BLaER1 (cell line): ENCODE data around the gene FOXA2.
"Not testable (repeated sequence)": the region's sequence is repeated elsewhere in the genome, so short reads cannot be mapped to it uniquely, and the experiment has no call there.

Experiments
- H3K27ac ChIP-seq: shearing (Covaris generic); formaldehyde crosslinking; 2 replicates; pipeline ENCODE4 v1.8.1; 2022
- H3K27me3 ChIP-seq: shearing (Covaris generic); formaldehyde crosslinking; 2 replicates; pipeline ENCODE4 v1.8.1; 2022
- H3K36me3 ChIP-seq: shearing (Covaris generic); formaldehyde crosslinking; 2 replicates; pipeline ENCODE4 v1.8.1; 2022
- H3K4me1 ChIP-seq: shearing (Covaris generic); formaldehyde crosslinking; 2 replicates; pipeline ENCODE4 v1.8.1; 2022
- H3K4me2 ChIP-seq: shearing (Covaris generic); formaldehyde crosslinking; 2 replicates; pipeline ENCODE4 v1.8.1; 2022
- H3K4me3 ChIP-seq: shearing (Covaris generic); formaldehyde crosslinking; 2 replicates; pipeline ENCODE4 v1.8.1; 2022
- H3K9ac ChIP-seq: shearing (Covaris generic); formaldehyde crosslinking; 2 replicates; pipeline ENCODE4 v1.8.1; 2022
- H3K9me3 ChIP-seq: shearing (Covaris generic); formaldehyde crosslinking; 2 replicates; pipeline ENCODE4 v1.8.1; 2022
- H4K20me1 ChIP-seq: shearing (Covaris generic); formaldehyde crosslinking; 2 replicates; pipeline ENCODE4 v1.8.1; 2022
- Cebpa-rat ChIP-seq: shearing (Covaris generic); IDR thresholded peaks from 2 replicates; pipeline ENCODE4 v1.8.1; 2022

The FOXA2 gene

DNA sequence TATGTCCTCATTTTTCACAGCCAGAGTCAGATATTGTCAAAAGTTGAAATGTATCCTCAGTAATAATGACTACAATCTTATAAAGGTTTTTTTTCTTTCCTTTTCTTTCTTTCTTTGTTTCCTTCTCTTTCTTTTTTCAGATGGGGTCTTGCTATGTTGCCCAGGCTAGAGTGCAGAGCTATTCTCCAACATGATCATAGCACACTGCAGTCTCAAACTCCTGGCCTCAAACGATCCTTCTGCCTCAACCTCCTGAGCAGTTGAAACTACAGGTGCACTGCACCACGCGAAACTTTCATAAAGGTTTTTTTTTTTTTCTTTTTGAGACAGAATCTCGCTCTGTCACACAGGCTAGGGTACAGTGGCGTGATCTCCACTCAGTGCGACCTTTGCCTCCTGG lies 31.1 kb upstream of the FOXA2 start:
- H3K9me3 ChIP-seq, result no peaks in the 10 kb centered on the region
- H3K4me2 ChIP-seq, result no peak overlapping the region
- no peak for TF ChIP-seq Cebpa-rat
- H3K27me3 ChIP-seq, result no peaks in the 10 kb centered on the region
- H3K27ac ChIP-seq, result no peak overlapping the region
- no peaks in the 10 kb centered on the region for H4K20me1 ChIP-seq
- no peaks in the 10 kb centered on the region for H3K4me1 ChIP-seq
- H3K36me3 ChIP-seq, result no peaks in the 10 kb centered on the region
- no peak overlapping the region for H3K9ac ChIP-seq
- H3K4me3 ChIP-seq, result no peak overlapping the region

DNA sequence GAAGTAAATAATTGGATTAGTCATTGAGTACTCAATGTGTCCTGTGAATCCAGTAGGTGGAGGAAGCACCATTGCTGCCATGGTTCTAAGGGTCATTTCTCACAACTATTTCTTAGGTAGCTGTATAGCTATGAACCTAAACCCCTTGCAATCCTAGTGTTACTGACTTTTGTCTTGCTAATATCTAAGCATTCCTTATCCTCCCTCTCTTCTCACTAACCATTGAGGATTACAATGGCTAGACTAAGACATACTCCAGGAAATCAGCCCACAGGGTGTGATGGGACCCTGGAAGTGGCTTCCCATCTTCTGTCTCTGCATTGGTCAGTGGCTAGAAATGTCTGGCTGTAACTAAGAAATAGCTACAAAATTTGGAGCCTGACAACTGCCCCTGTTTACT lies 27.3 kb upstream of the FOXA2 start:
- H3K4me3 ChIP-seq, result no peak overlapping the region
- no peak for TF ChIP-seq Cebpa-rat
- H3K27me3 ChIP-seq, result no peaks in the 10 kb centered on the region

DNA sequence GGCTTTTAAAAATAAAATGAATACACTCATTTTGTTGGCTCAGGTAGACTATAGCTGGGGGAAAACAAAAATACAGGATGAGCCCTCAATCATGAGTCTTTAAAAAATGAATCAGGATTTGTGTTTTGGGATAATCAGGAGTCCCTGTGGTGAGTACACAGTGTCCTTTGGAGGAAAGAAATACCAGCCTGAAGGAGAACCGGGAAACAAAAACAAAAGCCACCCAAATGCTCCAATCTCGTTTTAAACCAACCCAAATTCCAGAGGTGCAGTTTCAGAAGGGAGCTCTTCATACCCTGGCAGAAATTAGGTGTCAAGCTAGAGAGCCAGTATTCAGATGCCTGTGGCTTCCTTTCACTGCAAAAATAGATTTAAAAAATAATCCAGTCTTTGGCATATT lies 23.3 kb upstream of the FOXA2 start:
- H3K9me3 ChIP-seq, result no peaks in the 10 kb centered on the region
- H3K27ac ChIP-seq, result no peak overlapping the region
- H4K20me1 ChIP-seq, result no peaks in the 10 kb centered on the region
- H3K27me3 ChIP-seq, result no peaks in the 10 kb centered on the region
- H3K4me2 ChIP-seq, result no peak overlapping the region
- no peaks in the 10 kb centered on the region for H3K36me3 ChIP-seq
- no peaks in the 10 kb centered on the region for H3K4me1 ChIP-seq
- no peak overlapping the region for H3K4me3 ChIP-seq
- no peak for TF ChIP-seq Cebpa-rat
- no peak overlapping the region for H3K9ac ChIP-seq

More for the DNA sequence above, 27.3 kb upstream of the FOXA2 start:
- no peak overlapping the region for H3K4me2 ChIP-seq
- H4K20me1 ChIP-seq, result no peaks in the 10 kb centered on the region
- H3K9ac ChIP-seq, result no peak overlapping the region
- no peaks in the 10 kb centered on the region for H3K9me3 ChIP-seq
- no peak overlapping the region for H3K27ac ChIP-seq
- H3K36me3 ChIP-seq, result no peaks in the 10 kb centered on the region
- no peaks in the 10 kb centered on the region for H3K4me1 ChIP-seq

DNA sequence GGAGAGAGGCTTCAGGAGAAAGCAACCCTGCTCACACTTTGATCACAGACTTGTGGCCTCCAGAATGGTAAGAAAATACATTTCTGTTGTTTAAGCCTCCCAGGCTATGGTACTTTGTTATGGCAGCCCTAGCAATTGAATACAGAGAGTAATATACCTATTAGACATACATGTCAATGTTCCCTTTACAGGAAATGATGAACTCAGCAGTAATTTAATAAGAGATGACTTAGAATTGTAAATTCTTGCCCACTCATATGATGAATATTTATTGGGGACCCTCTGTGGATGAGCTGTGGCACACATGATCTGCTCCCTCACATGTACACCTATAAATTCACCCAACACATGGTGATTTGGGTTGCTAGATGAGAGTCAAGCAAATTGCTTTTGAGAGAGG lies 20.4 kb upstream of the FOXA2 start:
- Histone ChIP-seq H3K27ac (no peak overlapping the region), H3K27me3 (no peaks in the 10 kb centered on the region), H3K4me3 (no peak overlapping the region), H3K9me3 (no peaks in the 10 kb centered on the region), H4K20me1 (no peaks in the 10 kb centered on the region), H3K9ac (no peak overlapping the region), H3K4me2 (no peak overlapping the region), H3K36me3 (no peaks in the 10 kb centered on the region), H3K4me1 (peaks cover 14% of the 10 kb centered on the region)
- no peak for TF ChIP-seq Cebpa-rat

GRCh38 chr20:22601361-22602141 lies 17.2 kb upstream of the FOXA2 start:
- Histone ChIP-seq H3K4me2 (no peak overlapping the region), H3K9ac (no peak overlapping the region), H4K20me1 (no peaks in the 10 kb centered on the region), H3K27me3 (no peaks in the 10 kb centered on the region), H3K9me3 (no peaks in the 10 kb centered on the region), H3K36me3 (no peaks in the 10 kb centered on the region), H3K4me3 (no peak overlapping the region), H3K27ac (no peak overlapping the region), H3K4me1 (peaks cover 14% of the 10 kb centered on the region)
- no peak for TF ChIP-seq Cebpa-rat

DNA sequence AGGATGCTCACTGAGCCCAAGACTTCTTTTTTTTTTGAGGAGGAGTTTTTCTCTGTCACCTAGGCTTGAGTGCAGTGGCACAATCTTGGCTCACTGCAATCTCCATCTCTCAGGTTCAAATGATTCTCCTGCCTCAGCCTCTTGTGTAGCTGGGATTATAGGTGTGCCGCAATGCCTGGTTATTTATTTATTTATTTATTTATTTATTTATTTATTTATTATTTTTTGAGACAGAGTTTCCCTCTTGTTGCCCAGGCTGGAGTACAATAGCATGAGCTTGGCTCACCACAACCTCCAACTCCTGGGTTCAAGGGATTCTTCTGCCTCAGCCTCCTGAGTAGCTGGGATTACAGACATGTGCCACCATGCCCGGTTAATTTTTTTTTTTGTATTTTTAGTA lies 14.9 kb upstream of the FOXA2 start:
- H3K9me3 ChIP-seq, H4K20me1 ChIP-seq, H3K36me3 ChIP-seq, H3K4me3 ChIP-seq, H3K27me3 ChIP-seq, H3K4me2 ChIP-seq, H3K9ac ChIP-seq, H3K27ac ChIP-seq: not testable (repeated sequence)
- peaks cover 14% of the 10 kb centered on the region for H3K4me1 ChIP-seq

DNA sequence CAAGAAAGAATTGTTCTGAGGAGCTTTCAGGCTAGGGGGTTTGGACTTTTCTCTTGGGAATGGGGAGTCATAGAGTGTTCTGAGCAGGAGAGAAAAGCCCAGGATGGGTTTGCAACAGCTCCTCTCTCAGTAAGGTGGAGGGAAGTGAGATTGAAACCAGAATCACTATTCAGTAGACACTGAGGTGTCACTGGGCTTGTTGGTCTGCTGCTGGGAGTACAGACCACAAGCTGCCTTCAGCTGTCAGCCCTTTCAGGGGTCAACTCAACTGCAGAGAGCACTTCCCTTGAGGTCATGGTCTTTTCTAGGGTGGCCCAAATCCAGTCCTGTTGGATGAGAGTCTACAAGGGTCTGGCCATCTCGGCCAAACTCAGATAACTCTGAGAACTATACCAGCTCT lies 12.9 kb upstream of the FOXA2 start:
- Histone ChIP-seq H3K9me3 (no peaks in the 10 kb centered on the region), H3K36me3 (no peaks in the 10 kb centered on the region), H3K27ac (no peak overlapping the region), H3K27me3 (no peaks in the 10 kb centered on the region), H3K4me1 (peaks cover 14% of the 10 kb centered on the region), H3K4me2 (no peak overlapping the region), H4K20me1 (no peaks in the 10 kb centered on the region), H3K9ac (no peak overlapping the region), H3K4me3 (no peak overlapping the region)
- no peak for TF ChIP-seq Cebpa-rat

GRCh38 chr20:22590662-22591061 lies 6.3 kb upstream of the FOXA2 start:
- H3K27me3 ChIP-seq, result peaks cover 22% of the 10 kb centered on the region
- no peak overlapping the region for H3K27ac ChIP-seq
- peaks cover 13% of the 10 kb centered on the region for H3K9me3 ChIP-seq
- no peak for TF ChIP-seq Cebpa-rat
- no peaks in the 10 kb centered on the region for H3K36me3 ChIP-seq
- H3K9ac ChIP-seq, result no peak overlapping the region
- no peak overlapping the region for H3K4me2 ChIP-seq
- no peaks in the 10 kb centered on the region for H3K4me1 ChIP-seq
- H4K20me1 ChIP-seq, result no peaks in the 10 kb centered on the region
- no peak overlapping the region for H3K4me3 ChIP-seq

DNA sequence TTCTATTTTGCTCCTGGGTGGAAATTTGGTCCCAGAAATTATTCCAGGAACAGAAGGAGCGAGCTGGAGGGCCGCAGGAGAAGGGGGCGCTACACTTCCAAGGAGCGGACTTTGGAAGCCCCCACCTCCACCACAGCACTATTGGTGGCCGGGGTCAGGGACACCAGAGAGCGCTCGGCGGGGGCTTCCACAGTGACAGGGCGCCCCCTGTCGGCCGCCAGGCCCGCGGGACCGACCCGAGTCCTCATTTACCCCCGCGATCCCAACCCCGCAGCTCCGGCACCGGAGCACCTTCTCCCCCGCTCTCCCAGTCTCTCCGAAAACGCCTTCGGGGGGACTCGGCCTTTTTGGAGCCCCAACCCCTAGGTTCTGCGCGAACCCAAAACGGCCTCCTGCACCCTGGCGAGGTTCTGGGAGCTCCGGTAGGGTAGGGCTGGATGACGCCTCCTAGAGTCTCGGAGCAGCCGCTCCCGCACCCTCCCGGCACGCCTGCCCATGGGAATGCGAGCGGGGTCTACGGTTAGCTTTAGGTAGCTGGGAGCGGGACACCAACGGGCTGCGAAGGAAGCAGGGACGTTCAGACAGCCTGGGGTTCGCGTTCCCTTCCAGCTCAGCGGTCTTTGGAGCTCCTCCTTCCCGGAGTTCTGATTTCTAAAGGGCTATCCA lies 2.4 kb upstream of the FOXA2 start:
- Histone ChIP-seq H3K36me3 (peaks cover 10% of the 10 kb centered on the region), H3K4me2 (no peak overlapping the region), H3K4me3 (no peak overlapping the region), H4K20me1 (no peaks in the 10 kb centered on the region), H3K9ac (no peak overlapping the region), H3K4me1 (no peaks in the 10 kb centered on the region), H3K9me3 (peaks cover 39% of the 10 kb centered on the region), H3K27ac (no peak overlapping the region), H3K27me3 (peaks cover 60% of the 10 kb centered on the region)
- no peak for TF ChIP-seq Cebpa-rat

DNA sequence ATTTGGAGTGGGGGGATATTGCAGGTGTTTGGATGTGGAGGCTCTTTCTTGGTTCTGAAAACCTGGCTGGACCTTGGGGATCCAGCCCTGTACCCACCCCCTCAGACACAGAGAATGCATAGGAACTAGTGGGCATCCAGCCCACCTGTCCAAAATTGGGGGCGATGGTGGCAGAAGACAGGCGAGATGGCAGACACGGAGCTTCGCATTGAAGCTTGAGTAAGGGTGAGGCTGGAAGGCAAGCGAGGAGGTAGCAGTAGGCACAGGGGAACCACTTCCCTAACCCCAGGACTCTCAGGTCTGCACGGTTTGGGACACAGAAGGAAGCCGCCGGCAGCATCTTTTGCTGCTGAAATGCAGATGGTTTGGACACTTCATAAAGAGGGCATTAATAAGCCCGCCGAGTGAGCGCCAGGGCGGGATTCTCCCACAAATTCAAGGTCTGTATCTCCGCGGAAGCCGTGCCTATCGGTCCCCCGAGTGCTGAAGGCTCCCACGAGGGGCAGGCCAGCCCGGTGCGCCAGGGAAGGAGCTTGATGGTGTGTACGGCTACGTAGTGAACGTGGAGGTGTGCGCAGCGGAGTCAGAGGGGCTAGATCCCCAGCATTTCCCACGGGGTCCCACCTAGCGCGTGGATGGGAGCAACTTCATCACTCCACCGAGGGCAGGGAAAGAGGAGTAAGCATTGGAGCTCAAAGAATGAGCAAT lies 1.6 kb upstream of the FOXA2 start:
- TF ChIP-seq Cebpa-rat, result no peak
- Histone ChIP-seq H3K4me2 (no peak overlapping the region), H4K20me1 (no peaks in the 10 kb centered on the region), H3K27ac (no peak overlapping the region), H3K9me3 (peaks cover 44% of the 10 kb centered on the region), H3K4me3 (no peak overlapping the region), H3K4me1 (no peaks in the 10 kb centered on the region), H3K9ac (no peak overlapping the region), H3K27me3 (peaks cover 69% of the 10 kb centered on the region), H3K36me3 (peaks cover 11% of the 10 kb centered on the region)
